Activated CD4-positive, alpha-beta T cell treated with anti-CD3 and anti-CD28 coated beads, Interleukin-2, amount 10 ng/mL, durations not matched to agents 7 days and 5 days (primary cell): Measurements from ENCODE around the gene CLP1. TPM values are rescaled to one million over a fixed set of nuclear protein-coding genes. Genes with fewer than 3 reads are reported as not detected.
A peak's percentile ranks its signal among the peaks of the same experiment; 100 is the strongest.
"Not testable (repeated sequence)": the region's sequence is repeated elsewhere in the genome, so short reads cannot be mapped to it uniquely, and the experiment has no call there.

Experiments used
- CTCF ChIA-PET: fragments of 350-600 bp; sonication (Branson Sonifier 250); formaldehyde crosslinking; loops from one replicate; lab custom pipeline; 2021; ENCODE audit warnings: antibody characterized with exemption; lab: Charles Lee
- POLR2A ChIA-PET: fragments of 350-600 bp; sonication (Branson Sonifier 250); formaldehyde crosslinking; loops from one replicate; lab custom pipeline; 2021; ENCODE audit warnings: antibody characterized with exemption; lab: Charles Lee
- DNase-seq: peaks from one replicate; pipeline ENCODE4 v3.0.0-alpha.2; 2020
- H3K27ac Mint-ChIP-seq: one replicate; pipeline ENCODE4 v1.8.0; 2021; ENCODE audit warnings: mild to moderate bottlenecking, moderate library complexity, mixed read lengths
- H3K27me3 Mint-ChIP-seq: one replicate; pipeline ENCODE4 v1.8.0; 2021; ENCODE audit warnings: mixed read lengths
- H3K36me3 Mint-ChIP-seq: one replicate; pipeline ENCODE4 v1.8.0; 2021; ENCODE audit warnings: low read depth, mixed read lengths
- H3K4me1 Mint-ChIP-seq: one replicate; pipeline ENCODE4 v1.8.0; 2021; ENCODE audit warnings: mixed read lengths
- H3K4me3 Mint-ChIP-seq: one replicate; pipeline ENCODE4 v1.8.0; 2021; ENCODE audit warnings: mild to moderate bottlenecking, moderate library complexity, mixed read lengths
- H3K9me3 Mint-ChIP-seq: one replicate; pipeline ENCODE4 v1.8.0; 2021; ENCODE audit warnings: mixed read lengths
- total RNA-seq, 2 experiments: library from RNA; stranded (reverse); gene quantifications; one replicate each; pipeline ENCODE4 v1.2.3, GENCODE V29; 2021

CLP1 gene
- total RNA-seq, 2 experiments from 2014 or later: 17.1 to 21.2 TPM

DNA sequence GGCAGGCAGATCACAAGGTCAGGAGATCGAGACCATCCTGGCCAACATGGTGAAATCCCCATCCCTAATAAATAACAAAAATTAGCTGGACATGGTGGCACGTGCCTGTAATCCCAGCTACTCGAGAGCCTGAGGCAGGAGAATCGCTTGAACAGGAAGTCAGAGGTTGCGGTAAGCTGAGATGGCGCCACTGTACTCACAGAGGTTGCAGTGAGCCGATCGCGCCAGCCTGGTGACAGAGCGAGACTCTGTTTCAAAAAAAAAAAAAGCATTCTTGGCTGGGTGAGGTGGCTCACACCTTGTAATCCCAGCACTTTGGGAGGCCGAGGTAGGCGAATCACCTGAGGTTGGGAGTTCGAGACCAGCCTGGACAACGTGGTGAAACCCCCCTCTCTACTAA is 5.3 kb upstream of the CLP1 start:
- peak overlapping the region; percentile 88 for H3K27ac Mint-ChIP-seq
- H3K9me3 Mint-ChIP-seq, POLR2A ChIA-PET, H3K36me3 Mint-ChIP-seq: not testable (repeated sequence)
- DNase-seq: peak; percentile 40
- peak overlapping the region; percentile 44 for H3K4me3 Mint-ChIP-seq
- H3K4me1 Mint-ChIP-seq: peaks cover 54% of the 10 kb centered on the region
- CTCF ChIA-PET: interaction anchor here (0.6 to 2.1 kb wide), 6 partner anchors 11 to 309 kb away, joined by 3 to 10 read pairs (median 4); no protein-coding TSS in a partner anchor
- peaks cover 27% of the 10 kb centered on the region for H3K27me3 Mint-ChIP-seq

GRCh38 chr11:57652662-57653061 is 4.9 kb upstream of the CLP1 start:
- peak overlapping the region; percentile 44 for H3K4me3 Mint-ChIP-seq
- H3K27ac Mint-ChIP-seq: peak overlapping the region; percentile 88
- CTCF ChIA-PET: interaction anchor here (0.6 to 2.1 kb wide), 6 partner anchors 11 to 310 kb away, joined by 3 to 10 read pairs (median 4); no protein-coding TSS in a partner anchor

DNA sequence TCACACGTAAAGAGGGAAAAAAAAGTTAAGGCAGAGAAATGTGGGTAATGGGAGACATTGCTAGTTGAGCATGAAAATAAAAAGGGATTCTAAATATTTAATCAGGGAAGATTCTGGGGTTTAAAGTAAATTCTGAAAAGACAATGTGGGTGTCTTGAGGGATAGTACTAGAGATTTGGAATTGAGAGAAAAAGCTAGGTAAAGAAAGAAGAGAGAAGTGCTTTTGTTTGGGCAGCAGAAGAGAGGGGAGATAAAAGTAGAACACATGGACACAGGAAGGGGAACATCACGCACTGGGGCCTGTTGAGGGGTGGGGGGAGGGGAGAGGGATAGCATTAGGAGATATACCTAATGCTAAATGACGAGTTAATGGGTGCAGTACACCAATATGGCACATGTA is 4.4 kb upstream of the CLP1 start:
- Mint-ChIP-seq H3K36me3 (peaks cover 6% of the 10 kb centered on the region), H3K27ac (peak overlapping the region; percentile 88), H3K27me3 (peaks cover 17% of the 10 kb centered on the region), H3K9me3 (no peaks in the 10 kb centered on the region), H3K4me1 (peaks cover 57% of the 10 kb centered on the region), H3K4me3 (no peak overlapping the region)
- DNase-seq: no peak
- ChIA-PET POLR2A (no interaction called here), CTCF (interaction anchor here (0.8 to 1.5 kb wide), 2 partner anchors 9 to 14 kb away, joined by 4 read pairs; no protein-coding TSS in a partner anchor)

More at GRCh38 chr11:57652662-57653061, 4.9 kb upstream of the CLP1 start:
- Mint-ChIP-seq H3K36me3 (peaks cover 2% of the 10 kb centered on the region), H3K4me1 (peaks cover 58% of the 10 kb centered on the region), H3K9me3 (no peaks in the 10 kb centered on the region), H3K27me3 (peaks cover 22% of the 10 kb centered on the region)
- no peak for DNase-seq
- POLR2A ChIA-PET: no interaction called here

DNA sequence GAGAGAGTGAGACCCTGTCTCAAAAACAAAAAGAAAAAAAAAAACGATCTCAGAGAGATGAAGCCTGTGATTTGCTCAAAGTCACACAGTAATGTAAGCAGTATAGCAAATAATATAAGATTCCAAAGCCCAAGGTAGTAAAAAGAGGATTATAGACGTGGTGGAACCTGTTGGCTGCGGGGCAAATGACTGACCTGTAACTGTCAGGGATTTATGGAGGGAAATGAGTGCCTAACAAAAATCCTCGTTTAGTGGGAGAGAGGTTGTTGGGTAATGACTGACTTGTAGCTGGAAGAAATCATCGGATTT is 723 bp upstream of the CLP1 start:
- Mint-ChIP-seq H3K9me3 (no peaks in the 10 kb centered on the region), H3K4me3 (peak overlapping the region; percentile 100), H3K27me3 (no peaks in the 10 kb centered on the region), H3K36me3 (peaks cover 28% of the 10 kb centered on the region), H3K27ac (peak overlapping the region; percentile 94), H3K4me1 (peaks cover 44% of the 10 kb centered on the region)
- ChIA-PET CTCF (interaction anchor here (1.6 to 3.0 kb wide), 2 partner anchors 9 to 17 kb away, joined by 7 to 9 read pairs; no protein-coding TSS in a partner anchor), POLR2A (no interaction called here)
- DNase-seq: no peak

GRCh38 chr11:57658023-57658361 is 430 bp downstream of the CLP1 start:
- ChIA-PET POLR2A (no interaction called here), CTCF (interaction anchor here (1.6 to 3.0 kb wide), 2 partner anchors 8 to 18 kb away, joined by 7 to 9 read pairs; no protein-coding TSS in a partner anchor)
- no peak for DNase-seq
- H3K36me3 Mint-ChIP-seq: peaks cover 36% of the 10 kb centered on the region
- H3K9me3 Mint-ChIP-seq: no peaks in the 10 kb centered on the region
- no peaks in the 10 kb centered on the region for H3K27me3 Mint-ChIP-seq
- peaks cover 40% of the 10 kb centered on the region for H3K4me1 Mint-ChIP-seq
- H3K4me3 Mint-ChIP-seq: peak overlapping the region; percentile 100
- H3K27ac Mint-ChIP-seq: peak overlapping the region; percentile 94

GRCh38 chr11:57659669-57660068 is 2.1 kb downstream of the CLP1 start:
- Mint-ChIP-seq H3K4me3 (no peak overlapping the region), H3K27ac (no peak overlapping the region), H3K4me1 (peaks cover 35% of the 10 kb centered on the region), H3K9me3 (no peaks in the 10 kb centered on the region), H3K27me3 (no peaks in the 10 kb centered on the region), H3K36me3 (peaks cover 36% of the 10 kb centered on the region)
- ChIA-PET CTCF (no interaction called here), POLR2A (no interaction called here)
- no peak for DNase-seq

DNA sequence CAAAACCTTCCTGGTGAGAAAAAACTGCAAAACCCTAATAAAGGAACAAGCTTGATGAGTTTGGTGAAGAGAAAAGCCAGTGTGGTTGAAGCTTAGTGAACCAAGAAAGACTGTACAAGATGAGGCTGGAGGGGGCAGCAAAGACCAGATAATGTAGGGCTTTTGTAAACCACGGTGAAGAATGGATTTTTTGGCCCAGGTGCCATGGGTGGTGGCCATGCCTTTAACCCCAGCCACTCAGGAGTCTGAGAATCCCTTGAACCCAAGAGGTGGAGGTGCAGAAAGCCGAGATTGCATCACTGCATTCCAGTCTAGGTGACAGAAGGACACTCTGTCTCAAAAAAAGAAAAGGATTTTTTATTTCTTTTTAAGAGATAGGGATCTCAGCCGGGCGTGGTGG is 5.3 kb downstream of the CLP1 start:
- peaks cover 36% of the 10 kb centered on the region for H3K4me1 Mint-ChIP-seq
- H3K9me3 Mint-ChIP-seq: no peaks in the 10 kb centered on the region
- CTCF ChIA-PET: interaction anchor here (1.1 to 1.2 kb wide), 2 partner anchors 15 to 95 kb away, joined by 3 to 4 read pairs; no protein-coding TSS in a partner anchor
- H3K36me3 Mint-ChIP-seq: peaks cover 33% of the 10 kb centered on the region
- H3K4me3 Mint-ChIP-seq: no peak overlapping the region
- H3K27me3 Mint-ChIP-seq: no peaks in the 10 kb centered on the region
- POLR2A ChIA-PET: no interaction called here
- DNase-seq: peak; percentile 26
- no peak overlapping the region for H3K27ac Mint-ChIP-seq

DNA sequence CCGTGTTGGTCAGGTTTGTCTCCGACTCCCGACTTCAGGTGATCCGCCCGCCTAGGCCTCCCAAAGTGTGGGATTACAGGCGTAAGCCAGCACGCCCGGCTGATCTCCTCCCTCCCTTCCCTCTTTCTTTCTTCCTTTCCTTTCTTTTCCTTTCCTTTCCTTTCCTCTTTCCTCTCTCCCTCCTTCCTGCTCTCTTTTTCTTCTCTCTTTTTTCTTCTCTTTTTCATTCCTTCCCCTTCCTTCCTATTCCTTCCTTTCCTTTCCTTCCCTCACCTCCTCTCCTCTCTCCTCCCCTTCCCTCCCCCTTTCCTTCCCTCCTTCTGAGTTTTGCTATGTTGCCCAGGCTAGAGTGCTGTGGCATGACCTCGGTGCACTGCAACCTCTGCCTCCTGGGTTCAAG is 6.4 kb downstream of the CLP1 start:
- no peak for DNase-seq
- ChIA-PET POLR2A (no interaction called here), CTCF (interaction anchor here (1.1 kb wide), 1 partner anchor 77 kb away, joined by 3 read pairs; the partner anchor contains the start of gene SELENOH)
- Mint-ChIP-seq H3K4me3 (no peak overlapping the region), H3K27me3 (no peaks in the 10 kb centered on the region), H3K36me3 (peaks cover 32% of the 10 kb centered on the region), H3K4me1 (peaks cover 32% of the 10 kb centered on the region), H3K27ac (no peak overlapping the region), H3K9me3 (no peaks in the 10 kb centered on the region)

- H3K27ac Mint-ChIP-seq: peak overlapping the region; percentile 98
- DNase-seq: peak; percentile 96
- H3K4me1 Mint-ChIP-seq: peaks cover 47% of the 10 kb centered on the region
- ChIA-PET CTCF (interaction anchor here (0.8 to 2.2 kb wide), 7 partner anchors 10 to 329 kb away, joined by 3 to 7 read pairs (median 4); partner anchors contain the start of genes CLP1, P2RX3 and UBE2L6), POLR2A (no interaction called here)
- H3K4me3 Mint-ChIP-seq: peak overlapping the region; percentile 99
- peaks cover 24% of the 10 kb centered on the region for H3K36me3 Mint-ChIP-seq
- no peaks in the 10 kb centered on the region for H3K9me3 Mint-ChIP-seq
- H3K27me3 Mint-ChIP-seq: no peaks in the 10 kb centered on the region
Measured at GRCh38 chr11:57667117-57667735, 9.7 kb downstream of the CLP1 start.

- H3K4me1 Mint-ChIP-seq: peaks cover 46% of the 10 kb centered on the region
- POLR2A ChIA-PET: no interaction called here
- H3K27ac Mint-ChIP-seq: peak within 1 kb of the TSS; percentile 98
- DNase-seq: peak; percentile 99
- no peaks in the 10 kb centered on the region for H3K27me3 Mint-ChIP-seq
- CTCF ChIA-PET: interaction anchor here (0.6 to 1.8 kb wide), 4 partner anchors 15 to 100 kb away, joined by 3 to 5 read pairs (median 4); no protein-coding TSS in a partner anchor
- no peaks in the 10 kb centered on the region for H3K9me3 Mint-ChIP-seq
- peaks cover 25% of the 10 kb centered on the region for H3K36me3 Mint-ChIP-seq
- H3K4me3 Mint-ChIP-seq: peak within 1 kb of the TSS; percentile 99
Measured at GRCh38 chr11:57667736-57668433, 10.3 kb downstream of the CLP1 start, which contains the start of gene ZDHHC5. ZDHHC5 (plus strand) TSS chr11:57668114; CDS start chr11:57673091, 4,977 bp downstream.

- no peaks in the 10 kb centered on the region for H3K9me3 Mint-ChIP-seq
- ChIA-PET POLR2A (no interaction called here), CTCF (interaction anchor here (0.6 to 1.7 kb wide), 2 partner anchors 24 to 100 kb away, joined by 3 to 5 read pairs; no protein-coding TSS in a partner anchor)
- no peaks in the 10 kb centered on the region for H3K27me3 Mint-ChIP-seq
- H3K4me3 Mint-ChIP-seq: peak overlapping the region; percentile 99
- peaks cover 31% of the 10 kb centered on the region for H3K36me3 Mint-ChIP-seq
- peak; percentile 45 for DNase-seq
- peak overlapping the region; percentile 98 for H3K27ac Mint-ChIP-seq
- H3K4me1 Mint-ChIP-seq: peaks cover 52% of the 10 kb centered on the region
Measured at GRCh38 chr11:57668434-57668782, 10.8 kb downstream of the CLP1 start.

- ChIA-PET POLR2A (no interaction called here), CTCF (interaction anchor here (1.1 to 1.5 kb wide), 3 partner anchors 19 to 33 kb away, joined by 3 to 4 read pairs (median 3); no protein-coding TSS in a partner anchor)
- H3K4me3 Mint-ChIP-seq: no peak overlapping the region
- H3K36me3 Mint-ChIP-seq: peaks cover 60% of the 10 kb centered on the region
- no peaks in the 10 kb centered on the region for H3K27me3 Mint-ChIP-seq
- H3K27ac Mint-ChIP-seq: no peak overlapping the region
- no peaks in the 10 kb centered on the region for H3K9me3 Mint-ChIP-seq
- DNase-seq: no peak
- peaks cover 75% of the 10 kb centered on the region for H3K4me1 Mint-ChIP-seq
Measured at GRCh38 chr11:57674251-57674650, 16.7 kb downstream of the CLP1 start.
